CD14-positive monocyte (primary cell): ENCODE results near the gene PRAME. TPM values are rescaled to one million over a fixed set of nuclear protein-coding genes. Genes with fewer than 3 reads are reported as not detected.

Experiments
- DNase-seq, 3 donors: peaks; one replicate each; pipeline ENCODE4 v3.0.0-alpha.2; 2011 to 2022
- H2AFZ ChIP-seq: 2 replicates; pipeline ENCODE4 v1.6.0; 2012; ENCODE audit warnings: mild to moderate bottlenecking, low read depth, low read length, inconsistent platforms; ENCODE audit not compliant: insufficient read depth, poor library complexity, severe bottlenecking
- H3K27ac ChIP-seq, 2 donors: 1 replicate in 1 of 2; 2 replicates in 1 of 2; pipeline ENCODE4 v1.5.1; 2012 to 2013; ENCODE audit warnings: low read length in 2 of 2, control low read depth in 1 of 2, inconsistent platforms in 1 of 2, low read depth in 1 of 2, mild to moderate bottlenecking in 1 of 2
- H3K27me3 ChIP-seq, 2 donors: one replicate each; pipeline versions ENCODE4 v1.6.0 to v1.6.1; 2011 to 2013; ENCODE audit warnings: low read length in 2 of 2; ENCODE audit not compliant: control insufficient read depth in 2 of 2, insufficient read depth in 2 of 2
- H3K36me3 ChIP-seq, 2 donors: replicated peaks in 1 of 2; 1 replicate in 1 of 2; 2 replicates in 1 of 2; pipeline versions ENCODE4 v1.5.1 to v1.6.1; 2012 to 2013; ENCODE audit warnings: low read length in 2 of 2, control low read depth in 1 of 2, inconsistent platforms in 1 of 2, mild to moderate bottlenecking in 1 of 2; ENCODE audit not compliant: insufficient read depth in 2 of 2, control insufficient read depth in 1 of 2
- H3K4me1 ChIP-seq, 2 donors: 1 replicate in 1 of 2; 2 replicates in 1 of 2; pipeline versions ENCODE4 v1.5.1 to v1.6.1; 2012 to 2013; ENCODE audit warnings: low read length in 2 of 2, control low read depth in 1 of 2, inconsistent platforms in 1 of 2, mild to moderate bottlenecking in 1 of 2, moderate library complexity in 1 of 2; ENCODE audit not compliant: insufficient read depth in 2 of 2, control insufficient read depth in 1 of 2
- H3K4me2 ChIP-seq: replicated peaks from 2 replicates; pipeline ENCODE3; 2012; ENCODE audit warnings: low read length, moderate library complexity, mild to moderate bottlenecking; ENCODE audit not compliant: poor library complexity, severe bottlenecking; ENCODE audit errors: extremely low read depth
- H3K4me3 ChIP-seq, 3 experiments: fragments of 200-600 bp in 1 of 3; sonication (generic) in 1 of 3; replicated peaks in 1 of 3; 1 replicate in 2 of 3; 2 replicates in 1 of 3; pipeline ENCODE4 v1.5.1; 2011 to 2013; ENCODE audit warnings: low read length in 3 of 3, mild to moderate bottlenecking in 3 of 3, control low read depth in 2 of 3, low read depth in 2 of 3, inconsistent platforms in 1 of 3, moderate library complexity in 1 of 3
- H3K79me2 ChIP-seq: 2 replicates; pipeline ENCODE4 v1.6.0; 2012; ENCODE audit warnings: mild to moderate bottlenecking, control low read depth, inconsistent platforms, low read length, moderate library complexity; ENCODE audit not compliant: insufficient read depth
- H3K9ac ChIP-seq: 2 replicates; pipeline ENCODE4 v1.6.0; 2017; ENCODE audit warnings: low read length, mild to moderate bottlenecking; ENCODE audit not compliant: insufficient read depth, poor library complexity, severe bottlenecking
- H3K9me3 ChIP-seq, 2 donors: replicated peaks in 1 of 2; 1 replicate in 1 of 2; 2 replicates in 1 of 2; pipeline versions ENCODE4 v1.5.1 to v1.6.1; 2012 to 2013; ENCODE audit warnings: low read length in 2 of 2, control low read depth in 1 of 2; ENCODE audit not compliant: control insufficient read depth in 1 of 2, insufficient read depth in 1 of 2
- H4K20me1 ChIP-seq: 2 replicates; pipeline ENCODE4 v1.6.0; 2012; ENCODE audit warnings: mild to moderate bottlenecking, low read length, control low read depth, moderate library complexity; ENCODE audit not compliant: insufficient read depth
- H3K27ac Mint-ChIP-seq, 7 donors: one replicate each; pipeline ENCODE4 v1.8.0; 2020; ENCODE audit warnings: mild to moderate bottlenecking in 7 of 7, mixed read lengths in 7 of 7, moderate library complexity in 6 of 7, inconsistent platforms in 2 of 7
- H3K27me3 Mint-ChIP-seq, 3 donors: one replicate each; pipeline ENCODE4 v1.8.0; 2021 to 2022; ENCODE audit warnings: low read depth in 3 of 3, mild to moderate bottlenecking in 3 of 3, mixed read lengths in 3 of 3, moderate library complexity in 3 of 3, inconsistent platforms in 1 of 3
- H3K36me3 Mint-ChIP-seq, 2 donors: one replicate each; pipeline ENCODE4 v1.8.0; 2020; ENCODE audit warnings: mixed read lengths in 2 of 2, inconsistent platforms in 1 of 2, mild to moderate bottlenecking in 1 of 2
- H3K4me1 Mint-ChIP-seq: one replicate; pipeline ENCODE4 v1.8.0; 2020; ENCODE audit warnings: mild to moderate bottlenecking, mixed read lengths
- H3K4me3 Mint-ChIP-seq, 2 donors: one replicate each; pipeline ENCODE4 v1.8.0; 2020; ENCODE audit warnings: mild to moderate bottlenecking in 2 of 2, mixed read lengths in 2 of 2, moderate library complexity in 1 of 2
- H3K9me3 Mint-ChIP-seq, 7 donors: one replicate each; pipeline ENCODE4 v1.8.0; 2020 to 2022; ENCODE audit warnings: mixed read lengths in 7 of 7, mild to moderate bottlenecking in 6 of 7, moderate library complexity in 6 of 7, inconsistent platforms in 2 of 7
- WGBS: methylation state at CpG from one replicate; pipeline ENCODE4 v1.1.5; 2013; ENCODE audit warnings: missing lambda C conversion rate; ENCODE audit not compliant: insufficient coverage; 5-methylcytosine and 5-hydroxymethylcytosine counted together
- intact Hi-C, 2 donors: fragments of 100-400 bp; cut with micrococcal nuclease; formaldehyde crosslinking; loops; one replicate each; pipeline versions ENCODE4 v1.15.0 to v1.15.1; 2023
- polyA plus RNA-seq, 3 donors: library from polyadenylated mRNA; depleted of rRNA in 1 of 3; unstranded in 2 of 3; stranded (reverse) in 1 of 3; fragments of 300-500 nt in 2 of 3; fragments of >200 nt in 1 of 3; fragmentation: Illumina TruSeq in 2 of 3; gene quantifications; 1 replicate in 2 of 3; 2 replicates in 1 of 3; pipeline ENCODE4 v1.2.3, GENCODE V29; 2012 to 2021
- TF ChIP-seq, protein P1 (sequence below): fragments of 200-600 bp; IDR thresholded peaks from one replicate; pipeline ENCODE4 v1.8.0; 2022; ENCODE audit warnings: antibody characterized with exemption, mild to moderate bottlenecking

The PRAME gene
- polyA plus RNA-seq, 3 donors = not detected

DNA sequence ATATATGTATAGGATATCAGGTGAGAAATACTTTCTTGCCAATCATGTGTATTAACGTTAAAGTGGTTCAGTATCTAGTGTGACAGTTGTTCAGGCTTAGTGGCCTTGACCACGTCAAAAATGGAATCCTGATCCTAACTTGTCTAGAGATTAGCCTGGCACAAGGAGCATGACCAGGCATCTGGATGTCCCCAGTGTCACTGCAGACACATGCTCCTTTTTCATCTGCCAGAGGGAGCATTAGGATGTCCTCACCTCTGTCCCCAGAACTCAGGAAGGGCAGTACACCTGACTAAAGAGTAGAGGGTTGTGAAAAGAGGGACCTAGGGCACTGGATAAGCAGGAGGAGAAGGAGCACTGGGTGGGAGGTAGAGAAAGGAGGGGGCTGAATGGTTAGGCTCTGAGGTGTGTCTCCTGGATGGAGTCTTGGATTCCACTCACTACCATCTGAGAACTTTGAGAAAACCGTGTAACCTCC lies 44.4 kb upstream of the PRAME start:
- Histone ChIP-seq H4K20me1 (no peaks in the 10 kb centered on the region), H3K36me3 (no peaks in the 10 kb centered on the region), H3K79me2 (no peaks in the 10 kb centered on the region), H3K9ac (no peak overlapping the region), H3K4me1 (no peaks in the 10 kb centered on the region), H3K4me3 (no peak overlapping the region), H3K9me3 (no peaks in the 10 kb centered on the region), H3K27ac (no peak overlapping the region), H2AFZ (no peak overlapping the region), H3K27me3 (no peaks in the 10 kb centered on the region), H3K4me2 (no peak overlapping the region)
- Mint-ChIP-seq H3K4me1 (peaks cover 2% of the 10 kb centered on the region), H3K9me3 (peaks cover 0 to 9% (median 3%) of the 10 kb centered on the region in 7 donors), H3K27me3 (peaks cover 2 to 7% (median 6%) of the 10 kb centered on the region in 3 donors), H3K27ac (peak overlapping the region in 1 of 7 donors; percentile 50), H3K36me3 (no peaks in the 10 kb centered on the region), H3K4me3 (no peak overlapping the region)
- TF ChIP-seq, protein P1, sequence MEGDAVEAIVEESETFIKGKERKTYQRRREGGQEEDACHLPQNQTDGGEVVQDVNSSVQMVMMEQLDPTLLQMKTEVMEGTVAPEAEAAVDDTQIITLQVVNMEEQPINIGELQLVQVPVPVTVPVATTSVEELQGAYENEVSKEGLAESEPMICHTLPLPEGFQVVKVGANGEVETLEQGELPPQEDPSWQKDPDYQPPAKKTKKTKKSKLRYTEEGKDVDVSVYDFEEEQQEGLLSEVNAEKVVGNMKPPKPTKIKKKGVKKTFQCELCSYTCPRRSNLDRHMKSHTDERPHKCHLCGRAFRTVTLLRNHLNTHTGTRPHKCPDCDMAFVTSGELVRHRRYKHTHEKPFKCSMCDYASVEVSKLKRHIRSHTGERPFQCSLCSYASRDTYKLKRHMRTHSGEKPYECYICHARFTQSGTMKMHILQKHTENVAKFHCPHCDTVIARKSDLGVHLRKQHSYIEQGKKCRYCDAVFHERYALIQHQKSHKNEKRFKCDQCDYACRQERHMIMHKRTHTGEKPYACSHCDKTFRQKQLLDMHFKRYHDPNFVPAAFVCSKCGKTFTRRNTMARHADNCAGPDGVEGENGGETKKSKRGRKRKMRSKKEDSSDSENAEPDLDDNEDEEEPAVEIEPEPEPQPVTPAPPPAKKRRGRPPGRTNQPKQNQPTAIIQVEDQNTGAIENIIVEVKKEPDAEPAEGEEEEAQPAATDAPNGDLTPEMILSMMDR = no peak
- DNase-seq = no peak
- 96% methylated on average over 2 of the region's 3 CpGs for WGBS
- intact Hi-C loops = no loop called here

DNA sequence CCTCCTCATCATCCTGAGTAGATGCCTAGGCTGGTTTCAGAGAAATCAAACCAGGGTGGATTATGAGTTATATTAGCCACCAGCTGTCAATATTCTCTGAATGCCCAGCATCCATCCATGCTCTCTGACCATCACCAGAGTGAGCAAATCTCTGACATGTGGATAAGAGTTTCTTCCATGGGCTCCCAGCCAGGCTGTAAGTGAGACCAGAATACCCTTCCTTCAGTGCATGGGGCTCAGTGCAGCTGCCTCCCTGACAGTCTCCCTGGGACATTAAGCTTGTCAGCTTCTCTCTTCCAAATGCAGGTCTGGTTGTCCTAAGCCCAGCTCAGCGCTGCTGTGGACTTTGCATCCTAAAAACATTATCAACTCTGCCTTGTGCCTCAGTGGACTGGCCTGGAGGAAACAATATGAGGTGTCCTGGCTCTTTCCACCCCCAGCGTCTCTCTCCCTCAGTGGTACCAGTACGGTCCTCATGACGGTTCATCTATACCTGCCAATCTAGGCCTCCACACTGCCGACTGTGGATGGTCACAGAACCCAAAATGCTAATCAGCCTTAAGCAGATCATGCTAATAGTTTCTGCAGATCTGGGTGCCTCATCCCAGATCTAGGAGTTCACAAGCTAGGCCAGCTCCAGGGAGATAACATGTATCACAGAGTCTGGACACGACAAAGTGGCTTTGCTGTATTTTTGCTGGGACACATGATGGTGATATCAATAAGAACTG lies 41.6 kb upstream of the PRAME start:
- intact Hi-C loops = no loop called here
- Histone ChIP-seq H3K4me2 (no peak overlapping the region), H2AFZ (no peak overlapping the region), H3K9me3 (no peaks in the 10 kb centered on the region), H3K27ac (no peak overlapping the region), H3K4me3 (no peak overlapping the region), H4K20me1 (no peaks in the 10 kb centered on the region), H3K4me1 (no peaks in the 10 kb centered on the region), H3K36me3 (no peaks in the 10 kb centered on the region), H3K79me2 (no peaks in the 10 kb centered on the region), H3K27me3 (no peaks in the 10 kb centered on the region), H3K9ac (no peak overlapping the region)
- 98% methylated on average over 5 of the region's 6 CpGs for WGBS
- no peak for DNase-seq
- Mint-ChIP-seq H3K9me3 (no peaks in the 10 kb centered on the region), H3K27ac (no peak overlapping the region), H3K4me3 (no peak overlapping the region), H3K27me3 (peaks cover 2 to 7% (median 4%) of the 10 kb centered on the region in 3 donors), H3K4me1 (peaks cover 2% of the 10 kb centered on the region), H3K36me3 (no peaks in the 10 kb centered on the region)
- TF ChIP-seq, protein P1 = no peak
